Mucosa of stomach (tissue), 1 donor: Measurements from ENCODE around the gene NNMT.

Source experiments
- H3K27me3 ChIP-seq: one replicate; pipeline ENCODE4 v1.7.0; 2013; ENCODE audit warnings: mild to moderate bottlenecking, low read length; ENCODE audit not compliant: control insufficient read depth, insufficient read depth
- H3K36me3 ChIP-seq: one replicate; pipeline ENCODE4 v1.7.0; 2013; ENCODE audit warnings: low read length; ENCODE audit not compliant: control insufficient read depth, insufficient read depth
- H3K4me1 ChIP-seq: one replicate; pipeline ENCODE4 v1.7.0; 2013; ENCODE audit warnings: mild to moderate bottlenecking, low read length; ENCODE audit not compliant: control insufficient read depth, insufficient read depth
- H3K4me3 ChIP-seq: one replicate; pipeline ENCODE4 v1.7.0; 2013; ENCODE audit warnings: low read length
- H3K9ac ChIP-seq: one replicate; pipeline ENCODE4 v1.7.0; 2013; ENCODE audit warnings: mild to moderate bottlenecking, low read length, moderate library complexity
- H3K9me3 ChIP-seq: one replicate; pipeline ENCODE4 v1.7.0; 2013; ENCODE audit warnings: mild to moderate bottlenecking, low read length, moderate library complexity; ENCODE audit not compliant: control insufficient read depth
- donor health status: Pancreatic carcinoma.

NNMT gene

GRCh38 chr11:114304969-114305368 lies 8.8 kb downstream of the NNMT start:
- H3K27me3 ChIP-seq, result no peaks in the 10 kb centered on the region
- peaks cover 8% of the 10 kb centered on the region for H3K4me1 ChIP-seq
- H3K9me3 ChIP-seq, result no peaks in the 10 kb centered on the region
- H3K9ac ChIP-seq, result no peak overlapping the region
- no peaks in the 10 kb centered on the region for H3K36me3 ChIP-seq
- no peak overlapping the region for H3K4me3 ChIP-seq

- Histone ChIP-seq H3K4me3 (no peak overlapping the region), H3K27me3 (no peaks in the 10 kb centered on the region), H3K4me1 (peaks cover 8% of the 10 kb centered on the region), H3K9me3 (no peaks in the 10 kb centered on the region), H3K9ac (no peak overlapping the region), H3K36me3 (no peaks in the 10 kb centered on the region)
Measured at GRCh38 chr11:114307524-114308203, 11.5 kb downstream of the NNMT start.

GRCh38 chr11:114308689-114309089 lies 12.5 kb downstream of the NNMT start:
- Histone ChIP-seq H3K27me3 (no peaks in the 10 kb centered on the region), H3K9ac (no peak overlapping the region), H3K9me3 (no peaks in the 10 kb centered on the region), H3K4me1 (peaks cover 8% of the 10 kb centered on the region), H3K4me3 (no peak overlapping the region), H3K36me3 (no peaks in the 10 kb centered on the region)

DNA sequence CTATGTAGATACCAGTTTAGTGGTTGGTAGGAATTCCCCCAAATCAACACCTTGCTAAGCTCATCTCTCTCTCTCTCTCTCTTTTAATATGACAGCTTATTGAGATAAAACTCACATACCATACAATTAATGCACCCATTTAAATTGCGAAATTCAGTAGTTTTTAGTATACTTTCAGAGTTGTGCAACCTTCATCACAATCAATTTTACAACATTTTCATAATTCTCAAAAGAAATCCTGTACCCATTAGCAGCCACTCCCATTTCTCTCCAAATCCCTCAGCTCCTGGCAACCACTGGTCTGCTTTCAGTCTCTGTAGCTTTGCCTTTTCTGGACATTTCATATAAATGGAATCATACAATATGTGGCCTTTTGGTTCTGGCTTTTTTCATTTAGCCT lies 13.3 kb downstream of the NNMT start:
- H3K9me3 ChIP-seq, result no peaks in the 10 kb centered on the region
- no peak overlapping the region for H3K9ac ChIP-seq
- H3K4me1 ChIP-seq, result peaks cover 8% of the 10 kb centered on the region
- no peaks in the 10 kb centered on the region for H3K27me3 ChIP-seq
- H3K36me3 ChIP-seq, result no peaks in the 10 kb centered on the region
- no peak overlapping the region for H3K4me3 ChIP-seq

GRCh38 chr11:114310095-114310494 lies 13.9 kb downstream of the NNMT start:
- Histone ChIP-seq H3K4me1 (peaks cover 8% of the 10 kb centered on the region), H3K4me3 (no peak overlapping the region), H3K9ac (no peak overlapping the region), H3K9me3 (no peaks in the 10 kb centered on the region), H3K36me3 (no peaks in the 10 kb centered on the region), H3K27me3 (no peaks in the 10 kb centered on the region)

DNA sequence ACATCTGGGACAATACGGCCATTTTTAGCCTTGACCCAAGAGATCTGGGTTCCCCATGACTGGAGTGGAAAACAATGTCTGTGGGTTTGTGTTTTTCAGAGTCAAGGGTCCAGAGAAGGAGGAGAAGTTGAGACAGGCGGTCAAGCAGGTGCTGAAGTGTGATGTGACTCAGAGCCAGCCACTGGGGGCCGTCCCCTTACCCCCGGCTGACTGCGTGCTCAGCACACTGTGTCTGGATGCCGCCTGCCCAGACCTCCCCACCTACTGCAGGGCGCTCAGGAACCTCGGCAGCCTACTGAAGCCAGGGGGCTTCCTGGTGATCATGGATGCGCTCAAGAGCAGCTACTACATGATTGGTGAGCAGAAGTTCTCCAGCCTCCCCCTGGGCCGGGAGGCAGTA lies 15.7 kb downstream of the NNMT start:
- no peaks in the 10 kb centered on the region for H3K9me3 ChIP-seq
- H3K4me3 ChIP-seq, result no peak overlapping the region
- H3K36me3 ChIP-seq, result no peaks in the 10 kb centered on the region
- H3K9ac ChIP-seq, result no peak overlapping the region
- no peaks in the 10 kb centered on the region for H3K27me3 ChIP-seq
- peaks cover 8% of the 10 kb centered on the region for H3K4me1 ChIP-seq

DNA sequence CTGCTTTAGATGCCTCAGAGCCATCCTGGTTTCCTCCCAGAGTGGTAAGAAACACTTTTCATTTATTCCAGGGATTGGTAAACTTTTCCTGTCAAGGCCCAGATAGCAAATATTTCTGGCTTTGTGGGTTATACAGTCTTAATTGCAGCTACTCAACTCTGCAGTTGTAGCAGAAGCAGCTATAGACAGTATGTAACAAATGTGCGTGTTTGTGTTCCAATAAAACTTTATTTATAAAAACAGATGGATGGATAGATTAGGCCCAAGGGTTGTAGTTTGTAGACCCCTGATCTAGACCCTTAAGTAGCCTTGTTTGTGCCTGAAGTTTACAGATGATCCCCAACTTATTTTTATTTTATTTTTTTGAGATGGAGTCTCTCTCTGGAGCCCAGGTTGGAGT lies 17.9 kb downstream of the NNMT start:
- H3K9ac ChIP-seq, result no peak overlapping the region
- no peaks in the 10 kb centered on the region for H3K4me1 ChIP-seq
- H3K36me3 ChIP-seq, result no peaks in the 10 kb centered on the region
- H3K9me3 ChIP-seq, result no peaks in the 10 kb centered on the region
- H3K4me3 ChIP-seq, result no peak overlapping the region
- no peaks in the 10 kb centered on the region for H3K27me3 ChIP-seq

GRCh38 chr11:114315749-114316368 lies 19.7 kb downstream of the NNMT start:
- Histone ChIP-seq H3K27me3 (no peaks in the 10 kb centered on the region), H3K4me3 (no peak overlapping the region), H3K4me1 (no peaks in the 10 kb centered on the region), H3K36me3 (no peaks in the 10 kb centered on the region), H3K9ac (no peak overlapping the region), H3K9me3 (no peaks in the 10 kb centered on the region)

DNA sequence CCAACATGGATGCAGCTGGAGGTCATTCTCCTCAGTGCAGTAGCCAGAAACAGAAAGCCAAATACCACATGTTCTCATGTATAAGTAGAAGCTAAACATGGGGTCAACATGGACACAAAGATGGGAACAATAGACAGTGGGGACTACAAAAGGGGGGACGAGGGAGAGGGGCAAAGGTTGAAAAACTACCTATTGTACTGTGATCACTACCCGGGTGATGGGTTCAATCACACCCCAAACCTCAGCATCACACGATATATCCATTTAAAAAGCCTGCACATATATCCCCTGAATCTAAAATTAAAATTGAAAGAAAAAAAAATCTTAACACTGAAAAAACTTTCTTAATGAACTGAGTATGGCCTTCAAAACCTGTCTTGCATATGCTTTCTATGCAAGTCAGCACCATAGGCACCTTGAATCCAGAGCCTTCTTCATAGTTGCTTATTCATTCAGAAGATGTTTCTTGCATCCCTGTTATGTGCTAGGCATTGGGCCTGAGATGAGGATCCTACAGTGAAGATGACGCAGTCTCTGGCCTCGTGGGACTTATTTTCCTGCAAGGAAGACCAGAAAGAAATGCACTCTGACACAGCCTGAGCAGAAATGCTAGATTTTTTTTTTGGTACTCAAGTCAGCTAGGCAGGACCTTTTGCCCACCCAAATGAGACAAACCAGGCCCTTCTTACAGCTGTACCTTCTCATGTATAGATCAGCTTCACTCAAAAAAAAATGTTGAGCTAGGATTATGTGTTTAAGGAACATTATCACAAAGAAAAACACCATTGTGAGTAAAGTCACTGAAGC lies 21.0 kb downstream of the NNMT start:
- Histone ChIP-seq H3K27me3 (no peaks in the 10 kb centered on the region), H3K4me1 (no peaks in the 10 kb centered on the region), H3K4me3 (no peak overlapping the region), H3K9me3 (no peaks in the 10 kb centered on the region), H3K9ac (no peak overlapping the region), H3K36me3 (no peaks in the 10 kb centered on the region)

DNA sequence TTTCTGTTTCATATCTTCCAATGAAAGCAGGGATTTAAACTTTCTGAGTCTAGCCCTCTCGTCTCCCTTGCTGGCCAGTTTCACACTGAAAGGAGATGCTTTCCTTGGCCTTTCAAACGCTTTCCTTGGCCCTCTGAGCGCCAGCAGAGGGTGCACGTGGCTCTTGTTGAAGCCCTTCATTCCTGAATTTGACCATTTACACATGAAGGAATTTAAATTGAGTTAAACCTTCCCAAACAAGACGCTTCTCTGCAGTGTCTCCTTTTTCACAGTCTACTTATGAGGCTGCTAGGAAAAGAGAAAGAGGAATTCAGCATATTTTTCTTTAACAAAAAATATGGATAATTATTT lies 21.6 kb downstream of the NNMT start:
- no peaks in the 10 kb centered on the region for H3K27me3 ChIP-seq
- no peaks in the 10 kb centered on the region for H3K36me3 ChIP-seq
- H3K9ac ChIP-seq, result no peak overlapping the region
- no peaks in the 10 kb centered on the region for H3K9me3 ChIP-seq
- no peak overlapping the region for H3K4me3 ChIP-seq
- H3K4me1 ChIP-seq, result no peaks in the 10 kb centered on the region

DNA sequence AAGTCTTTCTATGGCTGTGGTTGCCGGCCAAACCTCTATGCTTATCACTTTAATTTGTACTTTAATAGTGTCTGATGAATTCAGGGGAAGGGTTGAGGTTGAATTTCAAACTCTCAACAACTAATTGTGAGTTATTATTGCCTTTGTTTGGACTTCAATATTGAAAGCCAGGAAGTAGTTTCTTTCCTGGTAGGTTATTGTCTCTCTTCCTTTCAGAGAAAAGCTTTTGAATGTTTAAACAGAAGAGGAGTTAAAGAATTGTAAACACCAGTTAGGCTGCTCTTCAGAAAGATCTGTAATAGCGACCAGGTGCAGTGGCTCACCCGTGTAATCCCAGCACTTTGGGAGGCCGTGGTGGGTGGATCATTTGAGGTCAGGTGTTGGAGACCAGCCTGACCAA lies 22.2 kb downstream of the NNMT start:
- Histone ChIP-seq H3K4me3 (no peak overlapping the region), H3K4me1 (no peaks in the 10 kb centered on the region)

GRCh38 chr11:114319716-114320328 lies 23.6 kb downstream of the NNMT start:
- Histone ChIP-seq H3K9ac (no peak overlapping the region), H3K4me3 (no peak overlapping the region), H3K27me3 (no peaks in the 10 kb centered on the region), H3K9me3 (no peaks in the 10 kb centered on the region), H3K4me1 (no peaks in the 10 kb centered on the region), H3K36me3 (no peaks in the 10 kb centered on the region)

More for the DNA sequence above, 22.2 kb downstream of the NNMT start:
- H3K36me3 ChIP-seq, result no peaks in the 10 kb centered on the region
- H3K9ac ChIP-seq, result no peak overlapping the region
- no peaks in the 10 kb centered on the region for H3K9me3 ChIP-seq
- H3K27me3 ChIP-seq, result no peaks in the 10 kb centered on the region
